ENCODE results near the gene KCNC4.

DNA sequence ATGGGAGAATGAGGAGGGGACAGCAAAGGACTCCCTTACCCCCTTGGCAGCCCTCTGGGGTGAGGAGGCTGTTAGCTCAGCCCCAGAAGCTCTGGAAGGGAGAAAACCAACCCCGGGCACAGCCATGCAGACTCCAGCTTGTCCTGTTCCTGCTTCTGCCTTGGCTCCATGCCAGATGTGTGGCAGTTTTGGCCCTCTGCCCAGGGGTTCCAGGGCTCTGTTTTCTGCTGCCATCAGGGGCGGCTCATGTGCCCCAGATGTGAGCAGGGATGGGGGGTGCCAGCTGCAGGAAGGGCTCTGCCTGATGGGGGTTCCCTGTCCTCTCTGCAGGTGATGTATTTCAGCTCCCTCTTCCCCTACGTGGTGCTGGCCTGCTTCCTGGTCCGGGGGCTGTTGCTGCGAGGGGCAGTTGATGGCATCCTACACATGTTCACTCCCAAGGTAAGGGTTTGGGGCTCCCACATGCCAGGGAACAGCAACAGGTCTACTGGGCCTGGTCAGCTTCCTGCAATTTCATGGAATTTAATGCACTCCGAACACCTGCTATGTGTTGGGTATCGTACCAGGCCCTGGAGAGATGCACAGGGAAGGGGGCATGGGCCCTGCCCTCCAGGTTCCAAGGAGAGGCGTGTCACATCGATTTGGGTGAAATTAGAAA is 33.7 kb upstream of the KCNC4 start:
- TF ChIP-seq EZH2 (IDR thresholded peaks at IDR 0.05; ENCODE audit: borderline replicate concordance, low read length) (no peak), CTCF (conservative IDR thresholded peaks at IDR 0.05 in 1 of 2, IDR thresholded peaks at IDR 0.05 in 1 of 2; ENCODE audit: extremely low read depth in 1 of 2, insufficient read depth in 1 of 2, low read depth in 1 of 2, low read length in 2 of 2) (no peak)

Measured in mammary epithelial cell (primary cell).